GM12892 (cell line): ENCODE measurements around the gene CYB561A3.

Experiments used
- DNase-seq: peaks from one replicate; pipeline ENCODE4 v3.0.0; 2011; ENCODE audit not compliant: insufficient read length
- FAIRE-seq: peaks from 2 replicates; lab custom pipeline; 2011; peaks lifted over from hg19 to GRCh38; lab: Jason Lieb, UNC
- POLR2A ChIP-seq: IDR thresholded peaks from 2 replicates; pipeline ENCODE4 v1.6.1; 2011; ENCODE audit warnings: low read depth, low read length, control low read depth
- POLR2AphosphoS5 ChIP-seq: IDR thresholded peaks from 2 replicates; pipeline ENCODE4 v1.6.1; 2011; ENCODE audit warnings: low read depth, low read length, control low read depth
- TAF1 ChIP-seq: IDR thresholded peaks from 2 replicates; pipeline ENCODE4 v1.6.1; 2011; ENCODE audit warnings: low read depth, mild to moderate bottlenecking, control low read depth, low read length, borderline replicate concordance

CYB561A3 gene

DNA sequence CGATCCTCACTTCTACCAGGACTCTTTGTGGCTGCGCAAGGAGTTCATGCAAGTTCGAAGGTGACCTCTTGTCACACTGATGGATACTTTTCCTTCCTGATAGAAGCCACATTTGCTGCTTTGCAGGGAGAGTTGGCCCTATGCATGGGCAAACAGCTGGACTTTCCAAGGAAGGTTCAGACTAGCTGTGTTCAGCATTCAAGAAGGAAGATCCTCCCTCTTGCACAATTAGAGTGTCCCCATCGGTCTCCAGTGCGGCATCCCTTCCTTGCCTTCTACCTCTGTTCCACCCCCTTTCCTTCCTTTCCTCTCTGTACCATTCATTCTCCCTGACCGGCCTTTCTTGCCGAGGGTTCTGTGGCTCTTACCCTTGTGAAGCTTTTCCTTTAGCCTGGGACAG lies 7.0 kb upstream of the CYB561A3 start:
- TF ChIP-seq POLR2A (no peak), TAF1 (no peak), POLR2AphosphoS5 (no peak)
- DNase-seq (no peak), FAIRE-seq (no peak)

DNA sequence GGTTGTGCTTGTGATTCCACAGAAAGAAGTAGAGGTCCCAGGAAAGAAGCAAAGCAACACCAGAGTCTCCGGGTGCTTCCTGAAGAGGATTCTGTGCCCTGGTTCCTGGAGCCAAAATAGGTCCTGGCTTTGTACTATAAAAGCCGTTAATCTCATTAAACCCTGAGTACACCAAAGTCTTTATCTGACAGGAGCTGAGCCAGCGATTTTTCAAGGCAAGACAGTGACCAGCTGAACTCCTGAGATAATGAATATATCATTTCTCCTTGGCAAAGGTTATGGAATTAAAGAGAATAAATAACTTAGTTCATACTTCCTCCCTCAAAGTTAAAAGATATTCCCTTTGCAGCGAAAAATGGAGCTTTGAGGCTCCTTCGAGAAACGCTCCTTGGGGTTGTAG lies 5.7 kb upstream of the CYB561A3 start:
- no peak for DNase-seq
- TF ChIP-seq TAF1 (no peak), POLR2AphosphoS5 (no peak), POLR2A (no peak)
- no peak for FAIRE-seq

DNA sequence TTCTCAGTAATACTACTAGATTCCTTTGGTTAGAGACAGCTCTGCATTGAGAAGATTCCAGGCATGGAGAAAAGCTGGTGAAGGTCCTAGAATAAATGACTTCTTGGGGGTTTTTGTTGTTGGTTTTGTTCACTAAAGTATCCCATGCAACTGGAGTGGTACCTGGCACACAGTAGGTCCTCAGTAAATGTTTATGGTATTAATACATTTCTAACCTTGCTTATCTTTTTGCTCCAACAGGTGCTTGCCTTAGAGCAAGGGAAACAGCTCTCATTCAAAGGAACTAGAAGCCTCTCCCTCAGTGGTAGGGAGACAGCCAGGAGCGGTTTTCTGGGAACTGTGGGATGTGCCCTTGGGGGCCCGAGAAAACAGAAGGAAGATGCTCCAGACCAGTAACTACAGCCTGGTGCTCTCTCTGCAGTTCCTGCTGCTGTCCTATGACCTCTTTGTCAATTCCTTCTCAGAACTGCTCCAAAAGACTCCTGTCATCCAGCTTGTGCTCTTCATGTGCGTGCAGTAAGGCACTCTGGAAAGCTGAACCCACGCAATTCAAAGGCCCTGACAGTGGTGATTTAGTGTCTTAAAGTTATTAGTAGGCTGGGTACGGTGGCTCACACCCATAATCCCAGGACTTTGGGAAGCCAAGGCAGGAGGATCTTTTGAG lies 2.5 kb upstream of the CYB561A3 start:
- no peak for DNase-seq
- no peak for FAIRE-seq
- no peak for TF ChIP-seq POLR2A
- no peak for TF ChIP-seq TAF1
- TF ChIP-seq POLR2AphosphoS5, result no peak

DNA sequence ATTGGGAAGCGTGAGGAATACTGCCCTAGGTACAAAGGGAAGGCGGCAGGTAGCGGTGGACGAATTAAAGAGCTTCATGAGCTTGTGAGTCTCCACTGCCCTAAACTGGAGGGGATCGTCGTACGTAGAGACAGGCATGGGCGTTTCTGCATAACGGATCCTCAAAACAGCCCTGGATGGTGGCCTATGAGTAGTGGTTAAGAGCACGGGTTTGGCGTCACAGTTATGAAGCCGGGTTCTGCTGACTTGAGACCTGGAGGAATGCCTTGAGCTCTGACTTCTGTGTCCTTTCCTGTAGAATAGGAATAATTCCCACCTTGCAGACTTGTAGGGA lies 827 bp upstream of the CYB561A3 start:
- FAIRE-seq (no peak), DNase-seq (no peak)
- TF ChIP-seq POLR2AphosphoS5 (no peak), TAF1 (no peak), POLR2A (no peak)

DNA sequence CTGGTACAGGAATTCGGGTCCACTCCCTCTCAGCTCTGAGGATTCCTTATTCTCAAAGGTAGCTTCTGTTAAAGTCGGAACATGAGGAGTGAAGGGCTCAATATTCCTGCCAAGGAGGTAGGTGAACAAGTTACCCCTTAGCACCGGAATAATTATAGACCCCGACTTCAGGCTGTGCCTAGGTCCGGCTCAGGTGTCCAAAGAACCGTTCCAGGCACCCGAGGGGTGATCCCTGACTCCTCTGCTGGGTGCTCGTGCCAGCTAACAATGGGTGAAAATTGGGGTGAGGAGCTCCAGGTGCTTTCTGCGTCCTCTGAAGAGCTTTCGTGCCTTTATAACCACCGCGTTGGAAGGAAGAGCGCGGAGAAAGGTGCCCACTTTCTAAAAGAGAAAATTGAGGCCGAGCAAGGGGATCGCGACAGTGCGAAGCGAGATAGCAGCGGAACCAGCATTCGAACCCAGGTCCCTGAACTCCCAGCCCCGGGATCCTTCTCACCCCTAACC lies 393 bp downstream of the CYB561A3 start:
- no peak for TF ChIP-seq POLR2AphosphoS5
- no peak for TF ChIP-seq POLR2A
- TF ChIP-seq TAF1, result no peak
- no peak for DNase-seq
- no peak for FAIRE-seq

DNA sequence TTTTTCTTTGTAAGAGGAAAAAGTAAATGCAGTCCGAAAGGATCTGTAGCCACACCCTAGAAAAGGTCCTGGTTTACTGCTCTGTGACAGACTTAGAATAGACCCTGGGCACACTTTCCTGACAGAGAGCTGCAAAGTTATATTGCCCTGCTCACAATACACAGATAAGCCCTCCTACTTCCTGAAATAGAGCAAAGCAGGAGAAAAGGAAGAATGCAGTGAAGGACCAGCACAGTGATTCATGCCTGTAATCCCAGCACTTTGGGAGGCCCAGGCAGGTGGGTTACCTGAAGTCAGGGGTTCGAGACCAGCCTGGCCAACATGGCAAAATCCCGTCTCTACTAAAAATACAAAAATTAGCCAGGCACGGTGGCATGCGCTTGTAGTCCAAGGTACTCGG lies 2.2 kb downstream of the CYB561A3 start:
- no peak for DNase-seq
- no peak for TF ChIP-seq POLR2A
- TF ChIP-seq TAF1, result no peak
- TF ChIP-seq POLR2AphosphoS5, result no peak
- FAIRE-seq, result no peak

DNA sequence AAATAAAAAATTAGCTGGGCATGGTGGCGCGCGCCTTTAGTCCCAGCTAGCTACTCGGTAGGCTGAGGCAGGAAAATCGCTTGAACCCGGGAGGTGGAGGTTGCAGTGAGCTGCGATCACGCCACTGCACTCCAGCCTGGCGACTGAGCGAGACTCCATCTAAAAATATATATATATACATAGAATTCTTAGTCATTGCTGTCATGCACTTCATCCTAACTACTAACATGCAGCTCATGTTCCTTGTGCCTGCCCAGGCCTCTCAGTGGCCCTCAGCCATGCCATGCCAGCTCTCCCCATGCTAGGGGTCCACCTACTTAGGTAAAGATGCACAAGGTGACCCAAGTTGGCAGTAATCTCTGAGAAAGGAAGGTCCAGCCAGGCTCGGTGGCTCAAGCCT lies 3.1 kb downstream of the CYB561A3 start:
- TF ChIP-seq POLR2A (no peak), POLR2AphosphoS5 (no peak), TAF1 (no peak)
- DNase-seq (no peak), FAIRE-seq (no peak)

DNA sequence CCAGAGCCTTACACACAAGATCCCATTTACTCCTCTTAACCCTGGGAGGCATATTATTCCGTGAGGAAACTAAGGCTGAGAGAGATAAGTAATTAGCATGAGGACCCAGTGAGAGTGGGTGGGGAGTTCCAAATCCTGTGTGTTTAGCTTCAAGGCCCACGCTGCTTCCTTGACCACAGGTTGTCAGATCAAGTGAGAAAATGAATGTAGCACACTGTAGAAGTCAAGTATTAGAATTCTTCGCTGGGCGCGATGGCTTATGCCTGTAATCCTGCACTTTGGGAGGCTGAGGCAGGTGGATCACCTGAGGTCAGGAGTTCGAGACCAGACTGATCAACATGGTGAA lies 3.8 kb downstream of the CYB561A3 start:
- DNase-seq, result no peak
- FAIRE-seq, result peak; percentile 74
- TF ChIP-seq TAF1 (no peak), POLR2A (no peak), POLR2AphosphoS5 (no peak)

DNA sequence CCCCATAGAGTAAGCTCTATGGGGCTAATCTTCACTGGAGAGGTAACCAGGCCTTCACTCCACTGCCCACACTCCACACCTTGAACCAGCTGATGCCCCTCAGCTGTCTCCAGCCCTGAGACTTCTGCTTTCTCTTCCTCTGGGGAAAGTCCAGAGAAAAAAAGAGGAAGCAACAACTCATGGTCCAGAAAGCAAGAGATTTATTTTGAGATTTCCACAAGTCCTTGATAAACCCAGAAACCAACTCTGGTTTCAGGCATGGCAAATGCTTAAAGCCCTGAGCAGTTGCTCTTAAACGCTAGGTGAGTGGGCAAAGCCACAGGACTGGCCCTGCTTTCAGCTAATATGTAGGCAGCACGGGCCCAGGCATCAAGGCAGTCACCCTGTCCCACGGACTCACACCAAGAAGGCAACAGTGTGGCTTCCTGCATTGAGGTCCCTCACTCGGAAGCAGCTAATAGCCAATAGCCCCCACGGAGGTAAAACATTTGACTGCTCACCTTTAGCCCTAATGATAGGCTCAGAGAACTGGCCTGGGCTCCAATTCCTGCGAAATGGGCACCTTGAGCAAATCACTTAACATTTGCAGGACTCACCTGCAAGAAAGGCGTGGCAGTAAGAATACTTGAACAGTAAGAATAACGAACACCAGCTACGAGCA lies 4.3 kb downstream of the CYB561A3 start:
- DNase-seq, result no peak

DNA sequence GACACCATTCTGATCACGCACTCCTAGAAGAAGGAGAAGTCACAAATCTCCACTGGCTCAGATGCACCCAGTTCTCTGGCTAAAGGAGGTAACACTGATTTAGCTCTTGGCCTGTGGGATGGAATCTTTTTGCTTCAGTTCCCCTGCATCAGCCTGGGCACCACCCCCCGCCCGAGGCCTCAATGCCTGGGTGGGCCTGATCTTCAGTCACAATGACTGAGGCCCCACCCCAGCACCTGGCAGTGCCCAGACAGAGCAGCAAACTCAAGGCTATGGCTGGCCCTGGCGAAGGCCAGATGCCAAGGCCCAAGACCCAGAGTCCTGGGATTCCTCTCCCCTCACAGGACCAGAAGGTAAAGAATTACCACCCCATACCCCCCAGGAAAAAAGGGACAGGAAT lies 5.0 kb downstream of the CYB561A3 start:
- FAIRE-seq, result peak; percentile 14
- DNase-seq, result no peak

More for the DNA sequence above, 4.3 kb downstream of the CYB561A3 start:
- TF ChIP-seq POLR2AphosphoS5, result no peak; the same call in 1 of the 2 replicates
- TF ChIP-seq POLR2A, result peak; percentile 17
- FAIRE-seq, result peak; percentile 94

DNA sequence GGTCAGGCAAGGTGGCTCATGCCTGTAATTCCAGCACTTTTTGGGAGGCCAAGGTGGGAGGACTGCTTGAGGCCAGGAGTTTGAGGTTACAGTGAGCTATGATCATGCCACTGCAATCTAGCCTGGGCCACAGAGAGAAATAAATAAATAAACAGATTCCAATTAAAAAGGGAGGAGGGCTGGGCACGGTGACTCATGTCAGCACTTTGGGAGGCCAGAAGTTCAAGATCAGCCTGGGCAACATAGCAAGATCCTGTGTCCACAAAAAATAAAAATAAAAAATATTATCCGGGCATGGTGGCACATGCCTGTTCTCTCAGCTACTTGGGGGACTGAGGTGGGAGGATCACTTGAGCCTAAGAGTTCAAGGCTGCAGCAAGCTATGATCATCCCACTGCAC lies 7.5 kb downstream of the CYB561A3 start:
- no peak for TF ChIP-seq POLR2AphosphoS5
- no peak for TF ChIP-seq TAF1
- TF ChIP-seq POLR2A, result no peak
- no peak for DNase-seq
- no peak for FAIRE-seq

More for the DNA sequence above, 5.0 kb downstream of the CYB561A3 start:
- TF ChIP-seq POLR2A (no peak), POLR2AphosphoS5 (no peak), TAF1 (no peak)

DNA sequence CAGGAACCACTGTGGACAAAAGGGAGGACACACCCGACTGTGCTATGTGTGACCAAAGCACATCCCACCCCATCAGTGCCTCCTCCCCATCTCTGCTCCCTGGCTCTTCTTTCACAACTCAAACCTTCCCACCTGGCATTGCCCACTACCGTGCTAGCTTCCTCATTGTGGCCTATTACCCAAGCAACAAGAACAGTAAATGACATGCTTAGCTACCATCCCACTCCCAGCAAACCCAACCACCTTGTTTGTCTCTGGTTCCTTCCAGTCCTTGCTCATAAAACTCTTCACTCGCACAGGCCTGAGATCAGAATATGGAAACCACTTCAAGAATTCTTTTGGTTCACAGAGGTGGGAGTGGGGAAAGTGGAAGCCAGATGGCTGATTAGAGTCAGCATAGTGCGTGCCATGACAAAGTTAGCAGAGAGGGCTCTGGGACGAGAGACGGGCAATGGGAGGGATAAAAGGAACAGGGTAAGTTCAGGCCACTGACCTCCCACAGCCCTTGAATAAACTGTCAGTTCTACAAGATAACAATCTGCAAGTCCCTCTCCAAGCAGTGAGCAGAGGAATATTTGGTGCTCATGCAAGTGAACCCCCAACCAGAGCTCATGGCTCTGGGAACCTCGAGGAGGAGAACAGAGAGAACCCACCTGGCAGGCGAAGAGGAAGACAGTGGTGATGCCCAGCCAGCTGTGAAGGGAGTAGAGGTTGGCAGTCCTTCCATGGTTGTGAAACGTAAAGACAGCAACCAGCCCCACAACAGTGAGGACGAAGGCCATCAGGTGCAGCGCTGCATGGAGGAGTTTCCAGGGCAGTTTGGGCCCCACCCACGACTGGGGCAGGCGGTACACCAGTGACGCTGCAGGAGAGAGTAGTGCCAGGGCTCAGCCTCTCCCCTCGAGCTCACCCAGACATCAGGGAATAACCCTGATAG lies 8.3 kb downstream of the CYB561A3 start:
- TF ChIP-seq POLR2AphosphoS5 (no peak), TAF1 (no peak), POLR2A (no peak)
- DNase-seq (no peak), FAIRE-seq (no peak)
